Ascending aorta (tissue), 2 donors: ENCODE measurements around the gene HAUS5. TPM values are rescaled to one million over a fixed set of nuclear protein-coding genes. Genes with fewer than 3 reads are reported as not detected.

Experiments used
- DNase-seq, 2 donors: peaks; one replicate each; pipeline ENCODE4 v3.0.0-alpha.2; 2019; ENCODE audit warnings: low spot score in 2 of 2
- H3K27ac ChIP-seq, 2 donors: fragments of 200-600 bp; sonication (generic); one replicate each; pipeline ENCODE4 v1.5.1; 2016 to 2017; ENCODE audit warnings: mild to moderate bottlenecking in 1 of 2
- H3K27me3 ChIP-seq: fragments of 200-600 bp; sonication (generic); one replicate; pipeline ENCODE4 v1.5.1; 2017
- H3K36me3 ChIP-seq, 2 donors: fragments of 200-600 bp; sonication (generic); one replicate each; pipeline ENCODE4 v1.5.1; 2016
- H3K4me1 ChIP-seq, 2 donors: fragments of 200-600 bp; sonication (generic); one replicate each; pipeline ENCODE4 v1.5.1; 2016 to 2017; ENCODE audit warnings: mild to moderate bottlenecking in 1 of 2
- H3K4me3 ChIP-seq, 2 donors: fragments of 200-600 bp; sonication (generic); one replicate each; pipeline ENCODE4 v1.5.1; 2016 to 2017; ENCODE audit warnings: mild to moderate bottlenecking in 1 of 2
- H3K9me3 ChIP-seq, 2 donors: fragments of 200-600 bp; sonication (generic); one replicate each; pipeline ENCODE4 v1.5.1; 2016
- intact Hi-C: fragments of 100-400 bp; cut with DNase I; formaldehyde crosslinking; loops from one replicate; pipeline ENCODE4 v1.15.1; 2023
- total RNA-seq: library from RNA; depleted of rRNA; stranded (reverse); fragments of >200 nt; gene quantifications from one replicate; pipeline ENCODE4 v1.1.0, GENCODE V29; 2016
- TF ChIP-seq, protein P1 (sequence below), 3 experiments: fragments of 200-600 bp in 2 of 3; fragments of 450-650 bp in 1 of 3; sonication (generic) in 2 of 3; IDR thresholded peaks; one replicate each; pipeline ENCODE4 v1.5.1; 2016 to 2019; ENCODE audit warnings: antibody characterized with exemption in 3 of 3, mild to moderate bottlenecking in 1 of 3, moderate library complexity in 1 of 3

The HAUS5 gene
- total RNA-seq, 1 donor from 2014 or later = 1.9 TPM

DNA sequence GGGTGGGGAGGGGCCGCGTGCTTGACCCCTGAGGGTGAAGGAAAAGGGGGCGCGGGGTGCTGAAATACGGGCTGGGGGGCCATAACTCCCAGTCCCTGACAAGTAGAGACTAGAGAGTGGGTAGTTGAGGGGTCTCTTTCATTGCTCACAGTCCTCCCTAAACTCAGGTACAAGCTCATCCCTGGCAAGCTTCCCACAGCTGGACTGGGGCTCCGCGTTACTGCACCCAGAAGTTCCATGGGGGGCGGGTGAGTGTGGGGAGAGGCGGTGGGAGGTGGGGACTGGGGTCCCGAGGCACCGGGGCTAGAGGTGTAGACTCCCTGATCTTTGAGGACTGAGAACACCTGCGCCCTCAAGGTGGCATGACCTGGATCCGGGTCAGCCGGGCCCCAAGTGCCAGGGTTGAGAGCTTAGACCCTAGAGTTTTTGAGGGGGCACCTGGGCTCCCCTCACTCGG, 30.3 kb downstream of the HAUS5 start:
- Histone ChIP-seq H3K27me3 (no peaks in the 10 kb centered on the region), H3K4me1 (peaks cover 0 to 18% of the 10 kb centered on the region in 2 donors), H3K4me3 (peak overlapping the region; percentile 68 to 72), H3K9me3 (no peaks in the 10 kb centered on the region), H3K27ac (peak overlapping the region; percentile 85 to 91), H3K36me3 (peaks cover 2 to 5% of the 10 kb centered on the region in 2 donors)
- no peak for DNase-seq
- intact Hi-C loops = loop anchor here (1.0 to 10.0 kb wide), 8 partner anchors 15 to 968 kb away; partner anchors contain the start of genes ALKBH6, HSPB6, IGFLR1 and PROSER3
- TF ChIP-seq, protein P1, sequence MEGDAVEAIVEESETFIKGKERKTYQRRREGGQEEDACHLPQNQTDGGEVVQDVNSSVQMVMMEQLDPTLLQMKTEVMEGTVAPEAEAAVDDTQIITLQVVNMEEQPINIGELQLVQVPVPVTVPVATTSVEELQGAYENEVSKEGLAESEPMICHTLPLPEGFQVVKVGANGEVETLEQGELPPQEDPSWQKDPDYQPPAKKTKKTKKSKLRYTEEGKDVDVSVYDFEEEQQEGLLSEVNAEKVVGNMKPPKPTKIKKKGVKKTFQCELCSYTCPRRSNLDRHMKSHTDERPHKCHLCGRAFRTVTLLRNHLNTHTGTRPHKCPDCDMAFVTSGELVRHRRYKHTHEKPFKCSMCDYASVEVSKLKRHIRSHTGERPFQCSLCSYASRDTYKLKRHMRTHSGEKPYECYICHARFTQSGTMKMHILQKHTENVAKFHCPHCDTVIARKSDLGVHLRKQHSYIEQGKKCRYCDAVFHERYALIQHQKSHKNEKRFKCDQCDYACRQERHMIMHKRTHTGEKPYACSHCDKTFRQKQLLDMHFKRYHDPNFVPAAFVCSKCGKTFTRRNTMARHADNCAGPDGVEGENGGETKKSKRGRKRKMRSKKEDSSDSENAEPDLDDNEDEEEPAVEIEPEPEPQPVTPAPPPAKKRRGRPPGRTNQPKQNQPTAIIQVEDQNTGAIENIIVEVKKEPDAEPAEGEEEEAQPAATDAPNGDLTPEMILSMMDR (IDR thresholded peaks at IDR 0.05) = no peak

DNA sequence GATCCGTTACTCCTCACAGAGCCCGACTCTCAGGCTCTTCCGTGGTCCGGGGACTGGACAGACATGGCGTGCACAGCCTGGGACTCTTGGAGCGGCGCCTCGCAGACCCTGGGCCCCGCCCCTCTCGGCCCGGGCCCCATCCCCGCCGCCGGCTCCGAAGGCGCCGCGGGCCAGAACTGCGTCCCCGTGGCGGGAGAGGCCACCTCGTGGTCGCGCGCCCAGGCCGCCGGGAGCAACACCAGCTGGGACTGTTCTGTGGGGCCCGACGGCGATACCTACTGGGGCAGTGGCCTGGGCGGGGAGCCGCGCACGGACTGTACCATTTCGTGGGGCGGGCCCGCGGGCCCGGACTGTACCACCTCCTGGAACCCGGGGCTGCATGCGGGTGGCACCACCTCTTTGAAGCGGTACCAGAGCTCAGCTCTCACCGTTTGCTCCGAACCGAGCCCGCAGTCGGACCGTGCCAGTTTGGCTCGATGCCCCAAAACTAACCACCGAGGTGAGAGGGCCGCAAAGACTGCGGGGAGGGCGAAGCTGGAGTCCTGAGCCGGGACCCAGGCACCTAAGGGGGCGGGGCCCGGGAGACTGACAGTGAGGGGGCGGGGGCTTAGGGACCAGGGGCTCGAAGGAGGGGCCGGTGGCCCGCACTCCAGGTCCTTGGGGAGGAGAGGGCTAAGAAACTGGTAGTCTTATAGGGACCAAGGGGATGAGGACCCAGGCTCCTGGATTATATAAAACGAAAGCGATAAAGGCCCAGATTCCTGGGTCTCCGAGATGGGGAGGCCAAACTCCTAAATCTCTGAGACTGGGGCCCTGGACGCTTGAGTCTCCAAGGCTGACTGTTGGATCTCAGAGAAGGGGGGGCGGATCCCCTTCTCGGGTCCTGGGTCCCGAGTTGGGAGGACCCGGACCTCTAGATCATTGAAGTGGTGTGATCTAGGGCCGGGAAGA, 31.0 kb downstream of the HAUS5 start:
- H3K36me3 ChIP-seq = no peaks in the 10 kb centered on the region
- no peaks in the 10 kb centered on the region for H3K9me3 ChIP-seq
- H3K4me3 ChIP-seq = peak overlapping the region; percentile 68 to 72
- peak overlapping the region; percentile 85 to 91 for H3K27ac ChIP-seq
- intact Hi-C loops = loop anchor here (1.0 to 10.0 kb wide), 11 partner anchors 15 to 969 kb away; partner anchors contain the start of genes ALKBH6, HAUS5, HSPB6 and IGFLR1
- TF ChIP-seq, protein P1 (IDR thresholded peaks at IDR 0.05) = peak in 1 of 3 experiments; percentile 9
- no peaks in the 10 kb centered on the region for H3K27me3 ChIP-seq
- H3K4me1 ChIP-seq = peaks cover 0 to 19% of the 10 kb centered on the region in 2 donors
- DNase-seq = peak; percentile 27 to 88

DNA sequence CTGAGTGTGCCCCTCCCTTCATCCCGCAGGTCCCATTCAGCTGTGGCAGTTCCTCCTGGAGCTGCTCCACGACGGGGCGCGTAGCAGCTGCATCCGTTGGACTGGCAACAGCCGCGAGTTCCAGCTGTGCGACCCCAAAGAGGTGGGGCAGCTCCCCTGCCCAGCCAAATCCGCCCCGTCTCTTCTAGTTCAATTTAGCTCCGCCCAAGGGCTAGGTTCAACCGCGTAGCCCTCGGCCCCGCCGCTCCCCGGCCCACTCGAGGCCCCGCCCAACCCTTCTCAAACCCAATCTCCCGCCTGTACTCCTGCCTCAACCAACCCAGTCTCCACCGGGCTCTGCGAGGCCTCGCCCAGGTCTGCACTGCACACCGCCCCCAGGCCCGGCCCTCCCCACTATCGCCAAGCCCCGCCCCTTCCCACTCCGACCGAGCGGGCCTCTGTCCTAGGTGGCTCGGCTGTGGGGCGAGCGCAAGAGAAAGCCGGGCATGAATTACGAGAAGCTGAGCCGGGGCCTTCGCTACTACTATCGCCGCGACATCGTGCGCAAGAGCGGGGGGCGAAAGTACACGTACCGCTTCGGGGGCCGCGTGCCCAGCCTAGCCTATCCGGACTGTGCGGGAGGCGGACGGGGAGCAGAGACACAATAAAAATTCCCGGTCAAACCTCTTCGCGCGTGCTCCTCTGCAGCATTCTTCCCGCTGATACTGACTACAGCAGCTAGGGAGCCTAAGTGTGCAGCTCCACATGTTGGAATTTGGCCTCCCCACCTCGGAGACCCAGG, 31.9 kb downstream of the HAUS5 start:
- intact Hi-C loops = loop anchor here (1.0 to 10.0 kb wide), 10 partner anchors 32 to 970 kb away; partner anchors contain the start of genes ALKBH6, HAUS5, HSPB6 and IGFLR1
- H3K27ac ChIP-seq = peak overlapping the region; percentile 85 to 91
- H3K9me3 ChIP-seq = no peaks in the 10 kb centered on the region
- TF ChIP-seq, protein P1 (IDR thresholded peaks at IDR 0.05) = no peak
- peak overlapping the region; percentile 68 to 72 for H3K4me3 ChIP-seq
- peak; percentile 91 to 98 for DNase-seq
- peaks cover 0 to 27% of the 10 kb centered on the region in 2 donors for H3K4me1 ChIP-seq
- H3K36me3 ChIP-seq = no peaks in the 10 kb centered on the region
- H3K27me3 ChIP-seq = no peaks in the 10 kb centered on the region

DNA sequence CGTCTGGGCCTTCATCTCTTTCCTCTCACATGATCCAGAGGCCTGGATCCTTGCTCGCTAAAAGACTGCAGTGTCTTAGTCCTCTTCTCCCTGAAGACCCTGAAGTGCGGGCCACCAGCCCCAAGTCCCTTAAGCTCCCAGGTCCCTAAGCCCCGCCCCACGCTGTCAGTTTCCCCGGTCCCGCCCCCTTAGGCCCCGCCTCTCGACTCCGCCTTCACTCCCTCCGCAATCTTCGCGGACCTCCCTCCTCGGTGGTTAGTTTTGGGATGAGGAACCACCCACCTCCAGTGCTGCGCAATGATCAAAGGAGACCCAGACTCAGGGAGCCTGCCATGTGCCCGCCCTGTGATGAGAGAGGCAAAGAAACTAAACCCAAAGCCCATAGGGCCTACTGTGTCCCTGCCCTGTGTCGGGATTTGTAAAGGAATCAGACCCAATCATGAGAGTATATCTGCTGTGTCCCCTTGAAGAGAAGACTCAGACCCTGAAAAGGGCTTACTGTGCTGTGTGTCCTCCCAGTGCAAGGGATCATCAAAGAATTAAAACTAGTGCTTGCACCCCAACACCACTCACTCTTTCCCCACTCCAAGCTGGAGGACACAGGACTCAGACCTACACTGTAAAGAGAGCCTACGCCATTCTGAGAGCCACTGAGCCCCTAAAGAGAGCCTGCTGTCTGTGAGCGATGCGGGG, 32.6 kb downstream of the HAUS5 start:
- TF ChIP-seq, protein P1 (IDR thresholded peaks at IDR 0.05) = no peak
- Histone ChIP-seq H3K27ac (peak overlapping the region; percentile 85 to 91), H3K9me3 (no peaks in the 10 kb centered on the region), H3K4me1 (peaks cover 0 to 33% of the 10 kb centered on the region in 2 donors), H3K4me3 (peak overlapping the region; percentile 68 to 72), H3K27me3 (no peaks in the 10 kb centered on the region), H3K36me3 (no peaks in the 10 kb centered on the region)
- peak; percentile 32 to 90 for DNase-seq
- intact Hi-C loops = loop anchor here (1.0 to 10.0 kb wide), 12 partner anchors 33 to 970 kb away; partner anchors contain the start of genes ALKBH6, HAUS5, HSPB6 and IGFLR1
